Measurements from ENCODE around the gene FAAP20.

- TF ChIP-seq POLR2A (IDR thresholded peaks at IDR 0.05) (no peak), CTCF (IDR thresholded peaks at IDR 0.05) (no peak)
Observed at GRCh38 chr1:2172012-2172411, 22.6 kb downstream of the FAAP20 start.

All from testis (tissue), 2 donors.